H1 (cell line): Measurements from ENCODE around the gene COL28A1. TPM values are rescaled to one million over a fixed set of nuclear protein-coding genes. Genes with fewer than 3 reads are reported as not detected.

Experiments used
- CTCF ChIA-PET: fragments of 300-600 bp; sonication (Branson Sonifier 250); formaldehyde crosslinking; loops from one replicate; lab custom pipeline; 2021; ENCODE audit not compliant: partially characterized antibody; lab: Charles Lee
- POLR2A ChIA-PET: fragments of 300-600 bp; sonication (Branson Sonifier 250); formaldehyde crosslinking; loops from one replicate; lab custom pipeline; 2021; ENCODE audit warnings: inconsistent platforms; ENCODE audit not compliant: partially characterized antibody; lab: Charles Lee
- DNase-seq, 2 experiments: peaks; one replicate each; pipeline versions ENCODE4 v3.0.0 to v3.0.0-alpha.2; 2010 to 2022; ENCODE audit warnings: low spot score in 2 of 2, low read depth in 1 of 2, mixed read lengths in 1 of 2
- FAIRE-seq: peaks from 2 replicates; lab custom pipeline; 2011; peaks lifted over from hg19 to GRCh38; lab: Jason Lieb, UNC
- H2AFZ ChIP-seq: 2 replicates; pipeline ENCODE4 v1.8.1; 2012; ENCODE audit warnings: low read length, inconsistent platforms
- H2AK5ac ChIP-seq: 2 replicates; pipeline ENCODE4 v1.6.1; 2013; ENCODE audit warnings: low read depth, low read length
- H2BK120ac ChIP-seq: replicated peaks from 2 replicates; pipeline ENCODE3; 2013; ENCODE audit warnings: low read depth, low read length, inconsistent platforms
- H2BK12ac ChIP-seq: 2 replicates; pipeline ENCODE4 v1.6.1; 2013; ENCODE audit warnings: low read depth, low read length
- H2BK15ac ChIP-seq: 2 replicates; pipeline ENCODE4 v1.6.1; 2013; ENCODE audit warnings: low read length
- H2BK20ac ChIP-seq: 2 replicates; pipeline ENCODE4 v1.6.1; 2013; ENCODE audit warnings: low read length
- H2BK5ac ChIP-seq: 2 replicates; pipeline ENCODE4 v1.6.1; 2013; ENCODE audit warnings: low read depth, low read length
- H3K14ac ChIP-seq: 2 replicates; pipeline ENCODE4 v1.6.1; 2013; ENCODE audit warnings: inconsistent platforms; ENCODE audit not compliant: insufficient read length
- H3K18ac ChIP-seq: 2 replicates; pipeline ENCODE4 v1.6.1; 2013; ENCODE audit warnings: low read length; ENCODE audit errors: extremely low read depth
- H3K23ac ChIP-seq: 2 replicates; pipeline ENCODE4 v1.6.1; 2013; ENCODE audit warnings: inconsistent platforms; ENCODE audit not compliant: insufficient read length
- H3K23me2 ChIP-seq: 2 replicates; pipeline ENCODE4 v1.6.1; 2013; ENCODE audit warnings: low read depth, low read length
- H3K27ac ChIP-seq: 2 replicates; pipeline ENCODE4 v1.6.1; 2011; ENCODE audit warnings: low read depth, low read length, inconsistent platforms
- H3K27me3 ChIP-seq, 4 experiments: replicated peaks in 1 of 4; 1 replicate in 1 of 4; 2 replicates in 3 of 4; pipeline versions ENCODE4 v1.6.1 to v1.8.1; 2011 to 2013; ENCODE audit warnings: low read length in 3 of 4, mild to moderate bottlenecking in 3 of 4, inconsistent platforms in 2 of 4, mixed read lengths in 2 of 4, moderate library complexity in 1 of 4; ENCODE audit not compliant: control insufficient read depth in 3 of 4, insufficient read depth in 3 of 4; ENCODE audit errors: extremely low read depth in 1 of 4
- H3K36me3 ChIP-seq, 4 experiments: 2 replicates each; pipeline versions ENCODE4 v1.6.1 to v1.8.1; 2011 to 2013; ENCODE audit warnings: mild to moderate bottlenecking in 4 of 4, low read length in 3 of 4, moderate library complexity in 2 of 4, control low read depth in 1 of 4, inconsistent platforms in 1 of 4; ENCODE audit not compliant: insufficient read depth in 4 of 4, control insufficient read depth in 2 of 4
- H3K4ac ChIP-seq: replicated peaks from 2 replicates; pipeline ENCODE3; 2013; ENCODE audit warnings: low read length, low read depth, mixed read lengths, inconsistent platforms; ENCODE audit not compliant: insufficient read length
- H3K4me1 ChIP-seq, 4 experiments: replicated peaks in 1 of 4; 1 replicate in 1 of 4; 2 replicates in 3 of 4; pipeline versions ENCODE4 v1.6.1 to v1.8.1; 2011 to 2013; ENCODE audit warnings: low read length in 3 of 4, inconsistent platforms in 2 of 4, mixed read lengths in 1 of 4; ENCODE audit not compliant: insufficient read depth in 4 of 4, control insufficient read depth in 3 of 4
- H3K4me2 ChIP-seq, 2 experiments: 2 replicates each; pipeline versions ENCODE4 v1.6.1 to v1.8.1; 2011 to 2013; ENCODE audit warnings: low read depth in 2 of 2, low read length in 2 of 2, control low read depth in 1 of 2, inconsistent platforms in 1 of 2, mild to moderate bottlenecking in 1 of 2; ENCODE audit not compliant: insufficient read depth in 1 of 2
- H3K4me3 ChIP-seq, 4 experiments: fragments of 200-600, 300-600 bp in 1 of 4; sonication (generic), shearing (Covaris generic), sonication (Bioruptor Twin) in 1 of 4; 2 replicates each; pipeline versions ENCODE4 v1.5.1 to v1.8.1; 2011 to 2016; ENCODE audit warnings: low read length in 4 of 4, low read depth in 3 of 4, control low read depth in 2 of 4, inconsistent platforms in 2 of 4, mild to moderate bottlenecking in 2 of 4, mixed read lengths in 1 of 4, moderate library complexity in 1 of 4; ENCODE audit not compliant: insufficient read depth in 2 of 4; ENCODE audit errors: extremely low read depth in 1 of 4
- H3K56ac ChIP-seq: replicated peaks from 2 replicates; pipeline ENCODE3; 2013; ENCODE audit warnings: low read depth, mild to moderate bottlenecking, mixed read lengths, low read length, inconsistent platforms; ENCODE audit not compliant: insufficient read length
- H3K79me1 ChIP-seq: 2 replicates; pipeline ENCODE4 v1.6.1; 2013; ENCODE audit warnings: low read depth, low read length, control low read depth
- H3K79me2 ChIP-seq, 2 experiments: 2 replicates each; pipeline versions ENCODE4 v1.6.1 to v1.8.1; 2012 to 2013; ENCODE audit warnings: low read length in 2 of 2, mild to moderate bottlenecking in 2 of 2, inconsistent platforms in 1 of 2; ENCODE audit not compliant: insufficient read depth in 2 of 2, control insufficient read depth in 1 of 2
- H3K9ac ChIP-seq, 4 experiments: replicated peaks in 1 of 4; 1 replicate in 1 of 4; 2 replicates in 3 of 4; pipeline versions ENCODE4 v1.6.1 to v1.8.1; 2011 to 2013; ENCODE audit warnings: low read depth in 3 of 4, low read length in 3 of 4, control low read depth in 2 of 4, mild to moderate bottlenecking in 2 of 4, moderate library complexity in 2 of 4, inconsistent platforms in 1 of 4; ENCODE audit errors: extremely low read depth in 1 of 4
- H3K9me3 ChIP-seq, 2 experiments: 2 replicates each; pipeline versions ENCODE4 v1.6.1 to v1.8.1; 2012 to 2013; ENCODE audit warnings: mild to moderate bottlenecking in 2 of 2, moderate library complexity in 2 of 2, control low read depth in 1 of 2, inconsistent platforms in 1 of 2, low read depth in 1 of 2, low read length in 1 of 2, mixed read lengths in 1 of 2; ENCODE audit not compliant: insufficient read depth in 2 of 2
- H4K20me1 ChIP-seq, 2 experiments: replicated peaks in 1 of 2; 2 replicates each; pipeline versions ENCODE3 to v1.8.1; 2011 to 2013; ENCODE audit warnings: inconsistent platforms in 2 of 2, low read length in 2 of 2, mild to moderate bottlenecking in 1 of 2; ENCODE audit not compliant: insufficient read depth in 2 of 2, control insufficient read depth in 1 of 2
- H4K5ac ChIP-seq: 2 replicates; pipeline ENCODE4 v1.6.1; 2013; ENCODE audit warnings: low read length, low read depth, mixed read lengths, inconsistent platforms; ENCODE audit not compliant: insufficient read length
- H4K8ac ChIP-seq: 2 replicates; pipeline ENCODE4 v1.8.0; 2013; ENCODE audit warnings: mild to moderate bottlenecking, moderate library complexity, low read length, inconsistent platforms; ENCODE audit not compliant: insufficient read depth; ENCODE audit errors: extremely low read depth
- H4K91ac ChIP-seq: replicated peaks from 2 replicates; pipeline ENCODE3; 2013; ENCODE audit warnings: low read length, mixed read lengths, inconsistent platforms; ENCODE audit not compliant: insufficient read length
- CREB1 ChIP-seq: IDR thresholded peaks from 2 replicates; pipeline ENCODE4 v1.6.1; 2012; ENCODE audit warnings: inconsistent platforms
- CTBP2 ChIP-seq: IDR thresholded peaks from 2 replicates; pipeline ENCODE4 v1.7.0; 2011; ENCODE audit warnings: borderline replicate concordance, mild to moderate bottlenecking, moderate library complexity, mixed read lengths, low read length; ENCODE audit not compliant: insufficient read depth, insufficient read length
- EZH2 ChIP-seq: fragments of 200-600 bp; sonication (generic); IDR thresholded peaks from 2 replicates; pipeline ENCODE4 v1.7.1; 2012; ENCODE audit warnings: low read depth, mild to moderate bottlenecking, moderate library complexity, low read length, inconsistent platforms; ENCODE audit not compliant: severe bottlenecking
- RXRA ChIP-seq: IDR thresholded peaks from 2 replicates; pipeline ENCODE4 v1.6.1; 2011; ENCODE audit warnings: low read depth, mild to moderate bottlenecking, low read length, moderate library complexity; ENCODE audit not compliant: insufficient read depth
- SIN3A ChIP-seq, 2 experiments: IDR thresholded peaks in 1 of 2; conservative IDR thresholded peaks in 1 of 2; 2 replicates each; pipeline ENCODE4 v1.6.1; 2011 to 2012; ENCODE audit warnings: low read length in 2 of 2, improper control_type of control experiment in 1 of 2, low read depth in 1 of 2, mild to moderate bottlenecking in 1 of 2
- SP2 ChIP-seq: IDR thresholded peaks from 2 replicates; pipeline ENCODE4 v1.6.1; 2012; ENCODE audit warnings: mild to moderate bottlenecking, low read length, inconsistent platforms
- SRF ChIP-seq: IDR thresholded peaks from 2 replicates; pipeline ENCODE4 v1.6.1; 2011; ENCODE audit warnings: mild to moderate bottlenecking, low read depth, low read length, moderate library complexity
- SUZ12 ChIP-seq: fragments of 200-600 bp; sonication (generic); IDR thresholded peaks from 2 replicates; pipeline ENCODE4 v1.6.1; 2012; ENCODE audit warnings: mild to moderate bottlenecking, inconsistent platforms, low read length, moderate library complexity, mixed read lengths
- TAF1 ChIP-seq: IDR thresholded peaks from 2 replicates; pipeline ENCODE4 v1.6.1; 2011; ENCODE audit warnings: mild to moderate bottlenecking, low read depth, low read length
- TAF7 ChIP-seq: optimal IDR thresholded peaks from 2 replicates; pipeline ENCODE3; 2011; ENCODE audit warnings: low read depth, mild to moderate bottlenecking, inconsistent platforms, low read length, moderate library complexity, borderline replicate concordance
- WGBS, 2 experiments: shearing (Covaris generic) in 1 of 2; methylation state at CpG; one replicate each; pipeline versions ENCODE4 v1.1.6 to v1.1.7; 2013 to 2015; ENCODE audit warnings: low lambda C conversion rate in 2 of 2, mixed read lengths in 2 of 2, inconsistent platforms in 1 of 2, low coverage in 1 of 2, missing lambda C conversion rate in 1 of 2; ENCODE audit not compliant: insufficient replicate concordance in 2 of 2, insufficient coverage in 1 of 2, insufficient read length in 1 of 2; ENCODE audit errors: extremely low coverage in 1 of 2, missing lambda C conversion rate in 1 of 2; 5-methylcytosine and 5-hydroxymethylcytosine counted together
- polyA plus RNA-seq, 7 experiments: library from polyadenylated mRNA; depleted of rRNA in 3 of 7; stranded (reverse) in 5 of 7; unstranded in 2 of 7; fragments of >200 nt in 5 of 7; fragments of 200-250 nt in 2 of 7; gene quantifications; 1 replicate in 5 of 7; 2 replicates in 1 of 7; 4 replicates in 1 of 7; pipeline versions ENCODE4 v1.2.1 to v1.2.3, GENCODE V29; 2011 to 2013; ENCODE audit warnings: missing spikeins in 2 of 7, mixed read lengths in 2 of 7
- total RNA-seq: library from RNA; stranded (reverse); fragmentation: NEBNext Ultra II Directional; extraction: Animal tissue kit (Norgen Biotek cat#: 25700); gene quantifications from 2 replicates; pipeline ENCODE4 v1.2.1, GENCODE V29; 2021
- TF ChIP-seq, protein P1 (sequence below): IDR thresholded peaks from 2 replicates; pipeline ENCODE4 v1.6.1; 2012; ENCODE audit warnings: inconsistent platforms
- TF ChIP-seq, protein P2 (sequence below): IDR thresholded peaks from 2 replicates; pipeline ENCODE4 v1.6.1; 2011; ENCODE audit warnings: low read depth, mild to moderate bottlenecking, low read length; ENCODE audit not compliant: insufficient read depth

Gene COL28A1
- total and polyA plus RNA-seq, 2 of the 8 experiments (the other 6 are each of a cell fraction or from before 2014, with no cell fraction given) = 0.22 to 0.38 TPM

DNA sequence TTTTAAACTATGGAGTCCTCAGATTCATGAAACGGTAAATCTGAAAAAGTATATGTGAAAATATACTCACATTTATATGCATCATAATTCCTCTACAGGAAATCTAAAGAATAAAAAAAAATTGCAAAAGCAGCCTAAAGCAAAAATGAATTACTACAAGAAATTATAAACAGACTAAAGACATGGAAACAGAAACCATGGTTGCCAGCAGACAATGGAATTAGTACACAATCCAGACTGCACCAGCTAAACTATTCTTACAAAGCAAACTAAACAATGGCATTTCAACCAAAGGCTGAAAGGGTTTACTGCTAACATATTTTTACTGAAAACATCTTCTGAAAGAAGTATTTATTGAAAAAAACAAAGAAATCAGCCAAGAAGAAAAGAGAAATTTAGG lies 51.6 kb downstream of the COL28A1 start:
- Histone ChIP-seq H2BK120ac (no peak overlapping the region), H3K18ac (no peak overlapping the region), H3K4ac (no peak overlapping the region), H2BK5ac (no peak overlapping the region), H3K79me1 (no peaks in the 10 kb centered on the region), H3K4me3 (no peak overlapping the region), H4K5ac (no peak overlapping the region), H3K23ac (no peak overlapping the region), H2AFZ (no peak overlapping the region), H2BK15ac (no peak overlapping the region), H3K4me1 (no peaks in the 10 kb centered on the region), H2BK12ac (no peak overlapping the region), H3K27ac (no peak overlapping the region), H3K79me2 (no peaks in the 10 kb centered on the region), H4K20me1 (no peaks in the 10 kb centered on the region), H2BK20ac (no peak overlapping the region), H4K8ac (no peak overlapping the region), H3K4me2 (no peak overlapping the region), H3K23me2 (no peaks in the 10 kb centered on the region), H2AK5ac (no peak overlapping the region), H4K91ac (no peak overlapping the region), H3K27me3 (no peaks in the 10 kb centered on the region), H3K9ac (no peak overlapping the region), H3K14ac (no peak overlapping the region)
- no peak for FAIRE-seq
- DNase-seq = no peak
- CTCF ChIA-PET = no interaction called here
- WGBS, 2 experiments = 85% methylated on average over 1 of the region's 1 CpG; no CpG with 5 or more reads in 1 of the 2 experiments
- TF ChIP-seq CREB1 = no peak
- no peak for TF ChIP-seq TAF1
- TF ChIP-seq SUZ12 = no peak
- no peak for TF ChIP-seq CTBP2
- TF ChIP-seq, protein P1, sequence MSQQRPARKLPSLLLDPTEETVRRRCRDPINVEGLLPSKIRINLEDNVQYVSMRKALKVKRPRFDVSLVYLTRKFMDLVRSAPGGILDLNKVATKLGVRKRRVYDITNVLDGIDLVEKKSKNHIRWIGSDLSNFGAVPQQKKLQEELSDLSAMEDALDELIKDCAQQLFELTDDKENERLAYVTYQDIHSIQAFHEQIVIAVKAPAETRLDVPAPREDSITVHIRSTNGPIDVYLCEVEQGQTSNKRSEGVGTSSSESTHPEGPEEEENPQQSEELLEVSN = no peak
- TF ChIP-seq TAF7 = no peak
- no peak for TF ChIP-seq RXRA
- no peak for TF ChIP-seq SIN3A (conservative IDR thresholded peaks at IDR 0.05 in 1 of 2, IDR thresholded peaks at IDR 0.05 in 1 of 2; ENCODE audit: low read depth in 1 of 2, low read length in 2 of 2)
- TF ChIP-seq, protein P2, sequence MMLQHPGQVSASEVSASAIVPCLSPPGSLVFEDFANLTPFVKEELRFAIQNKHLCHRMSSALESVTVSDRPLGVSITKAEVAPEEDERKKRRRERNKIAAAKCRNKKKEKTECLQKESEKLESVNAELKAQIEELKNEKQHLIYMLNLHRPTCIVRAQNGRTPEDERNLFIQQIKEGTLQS = no peak
- TF ChIP-seq EZH2 = no peak
- TF ChIP-seq SRF = no peak
- TF ChIP-seq SP2 = no peak
- TF ChIP-seq, all 59 proteins: peak for 0
- H3K9me3 ChIP-seq = peaks cover 3 to 8% of the 10 kb centered on the region in 2 experiments; a peak in 3 of 4 replicates
- POLR2A ChIA-PET = no interaction called here
- H3K56ac ChIP-seq = no peak overlapping the region
- H3K36me3 ChIP-seq = no peaks in the 10 kb centered on the region
